OCI-M1 (cell line): Measurements from ENCODE around the gene CYP2U1.
A peak's percentile ranks its signal among the peaks of the same experiment; 100 is the strongest.
"Not testable (repeated sequence)": the region's sequence is repeated elsewhere in the genome, so short reads cannot be mapped to it uniquely, and the experiment has no call there.

Source experiments
- DNase-seq: peaks from one replicate; lab custom pipeline; 2025; lab: John Stamatoyannopoulos, UW

The CYP2U1 gene

GRCh38 chr4:107922486-107923473, 8.6 kb upstream of the CYP2U1 start:
- DNase-seq, result no peak

DNA sequence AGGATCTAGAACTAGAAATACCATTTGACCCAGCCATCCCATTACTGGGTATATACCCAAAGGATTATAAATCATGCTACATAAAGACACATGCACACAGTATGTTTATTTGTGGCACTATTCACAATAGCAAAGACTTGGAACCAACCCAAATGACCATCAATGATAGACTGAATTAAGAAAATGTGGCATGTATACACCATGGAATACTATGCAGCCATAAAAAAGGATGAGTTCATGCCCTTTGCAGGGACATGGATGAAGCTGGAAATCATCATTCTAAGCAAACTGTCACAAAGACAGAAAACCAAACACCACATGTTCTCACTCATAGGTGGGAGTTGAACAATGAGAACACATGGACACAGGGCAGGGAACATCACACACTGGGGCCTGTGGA, 5.6 kb upstream of the CYP2U1 start:
- DNase-seq, result not testable (repeated sequence)

DNA sequence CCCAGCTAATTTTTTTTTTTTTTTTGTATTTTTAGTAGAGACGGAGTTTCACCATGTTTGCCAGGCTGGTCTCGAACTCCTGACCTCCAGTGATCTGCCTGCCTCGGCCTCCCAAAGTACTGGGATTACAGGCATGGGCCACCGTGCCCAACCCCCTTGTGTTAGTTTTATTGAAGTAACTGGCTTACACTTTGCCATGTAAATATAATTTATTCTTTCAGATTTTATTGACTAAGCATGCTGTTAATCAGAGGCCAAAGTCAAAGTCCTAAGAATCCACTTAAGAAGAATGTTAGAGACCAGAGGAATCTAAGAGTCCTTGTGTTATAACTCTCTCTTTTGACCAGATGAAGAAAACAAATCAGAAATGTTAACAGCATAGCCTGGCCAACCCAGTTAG, 4.5 kb upstream of the CYP2U1 start:
- not testable (repeated sequence) for DNase-seq

DNA sequence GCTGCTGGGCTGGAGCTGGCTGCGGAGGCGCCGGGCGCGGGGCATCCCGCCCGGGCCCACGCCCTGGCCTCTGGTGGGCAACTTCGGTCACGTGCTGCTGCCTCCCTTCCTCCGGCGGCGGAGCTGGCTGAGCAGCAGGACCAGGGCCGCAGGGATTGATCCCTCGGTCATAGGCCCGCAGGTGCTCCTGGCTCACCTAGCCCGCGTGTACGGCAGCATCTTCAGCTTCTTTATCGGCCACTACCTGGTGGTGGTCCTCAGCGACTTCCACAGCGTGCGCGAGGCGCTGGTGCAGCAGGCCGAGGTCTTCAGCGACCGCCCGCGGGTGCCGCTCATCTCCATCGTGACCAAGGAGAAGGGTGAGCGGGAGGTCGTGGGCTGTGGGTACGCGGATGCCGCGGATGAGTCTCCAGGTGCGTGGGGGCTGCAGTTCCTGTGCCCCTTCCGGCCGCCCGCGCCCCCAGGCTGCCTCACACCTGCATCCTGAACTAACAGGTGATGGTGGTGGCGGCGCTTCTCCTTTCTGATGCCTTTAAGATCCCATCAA, 499 bp downstream of the CYP2U1 start:
- no peak for DNase-seq

DNA sequence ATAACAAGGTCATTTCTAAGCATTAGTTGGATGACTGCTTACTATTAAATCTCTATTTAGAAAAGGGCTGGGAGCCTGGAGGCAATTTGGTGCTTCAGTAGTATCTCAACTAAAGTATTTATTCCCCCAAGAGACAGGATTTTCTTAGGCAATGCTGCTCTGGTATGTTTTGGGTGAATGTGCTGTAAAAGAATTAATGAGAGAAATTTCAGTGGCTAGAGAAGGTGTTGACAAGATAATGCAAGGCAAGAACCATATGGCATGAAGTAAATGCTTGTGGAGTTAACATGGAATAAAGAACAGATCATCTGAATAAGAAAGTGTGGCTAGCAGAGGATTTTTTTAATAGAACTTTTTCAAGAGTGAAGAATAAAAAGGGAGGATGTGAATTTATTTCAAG, 3.9 kb downstream of the CYP2U1 start:
- DNase-seq, result no peak

- no peak for DNase-seq
Measured at GRCh38 chr4:107937040-107937439, 5.7 kb downstream of the CYP2U1 start.

DNA sequence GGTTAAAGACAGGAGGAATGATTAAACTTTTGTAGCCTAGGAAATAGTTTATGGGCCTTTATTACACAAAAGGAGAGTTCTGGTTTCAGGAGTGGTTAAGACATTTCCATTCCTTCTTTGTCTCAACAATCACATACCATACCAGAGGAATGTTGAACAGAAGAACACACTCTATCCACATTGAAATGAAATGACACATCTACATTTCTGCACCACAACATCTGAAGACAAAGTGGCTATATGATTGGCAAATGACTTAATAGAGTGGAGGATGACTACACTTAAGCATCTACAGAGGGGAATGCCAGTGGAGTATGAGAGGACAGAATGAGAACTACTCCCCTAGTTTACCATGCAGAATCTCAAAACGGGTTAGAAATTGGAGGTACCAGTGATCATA, 8.0 kb downstream of the CYP2U1 start:
- DNase-seq, result no peak

DNA sequence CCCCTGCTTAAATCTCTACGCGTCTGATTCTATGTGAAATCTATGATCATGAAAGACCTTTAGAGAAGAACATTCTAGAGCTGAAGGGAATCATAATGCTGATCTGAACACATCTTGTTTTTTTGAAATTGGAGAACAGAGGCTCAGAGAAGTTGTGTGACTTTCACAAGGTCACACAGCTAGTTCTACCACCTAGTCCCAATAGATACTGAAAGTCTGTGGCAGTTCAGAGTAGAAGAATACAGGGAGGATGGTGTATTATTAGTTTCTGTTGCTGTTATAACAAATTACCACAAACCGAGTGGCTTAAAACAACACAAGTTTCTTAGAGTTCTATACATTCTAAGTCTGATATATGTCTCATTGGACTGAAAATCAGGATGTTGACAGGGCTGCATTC, 14.5 kb downstream of the CYP2U1 start:
- no peak for DNase-seq

- DNase-seq, result no peak
Measured at GRCh38 chr4:107950746-107951540, 19.6 kb downstream of the CYP2U1 start.

- no peak for DNase-seq
Measured at GRCh38 chr4:107951551-107951950, 20.2 kb downstream of the CYP2U1 start.

- DNase-seq, result no peak
Measured at GRCh38 chr4:107956011-107956410, 24.7 kb downstream of the CYP2U1 start.

DNA sequence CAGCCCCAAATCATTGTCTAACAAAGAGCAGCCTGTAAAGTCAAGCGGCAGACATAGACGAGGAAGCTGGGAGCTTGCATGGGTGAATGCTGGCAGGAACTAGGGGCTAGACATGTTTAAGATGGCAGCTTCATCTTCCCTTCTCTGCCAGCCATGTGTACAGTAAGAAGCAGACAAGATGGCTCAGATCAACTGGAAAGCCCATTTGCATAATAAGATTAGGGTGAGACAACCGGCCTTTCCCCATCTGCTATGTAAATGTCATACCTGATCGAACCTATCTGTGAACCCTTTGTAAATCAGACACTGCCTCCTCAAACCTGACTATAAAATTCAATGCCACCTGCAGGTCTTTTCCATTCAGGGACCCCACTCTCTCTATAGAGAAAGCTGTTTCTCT, 35.6 kb downstream of the CYP2U1 start:
- DNase-seq, result no peak

DNA sequence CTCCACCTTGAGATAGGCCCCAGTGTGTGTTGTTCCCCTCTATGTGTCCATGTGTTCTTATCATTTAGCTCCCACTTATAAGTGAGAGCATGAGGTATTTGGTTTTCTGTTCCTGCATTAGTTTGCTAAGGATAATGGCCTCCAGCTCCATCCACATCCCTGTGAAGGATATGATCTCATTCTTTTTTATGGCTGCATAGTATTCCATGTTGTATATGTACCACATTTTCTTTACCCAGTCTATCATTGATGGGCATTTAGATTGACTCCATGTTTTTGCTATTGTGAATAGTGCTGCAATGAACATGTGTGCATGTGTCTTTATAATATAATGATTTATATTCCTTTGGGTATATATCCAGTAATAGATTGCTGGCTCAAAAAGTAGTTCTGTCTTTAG, 36.2 kb downstream of the CYP2U1 start:
- not testable (repeated sequence) for DNase-seq

DNA sequence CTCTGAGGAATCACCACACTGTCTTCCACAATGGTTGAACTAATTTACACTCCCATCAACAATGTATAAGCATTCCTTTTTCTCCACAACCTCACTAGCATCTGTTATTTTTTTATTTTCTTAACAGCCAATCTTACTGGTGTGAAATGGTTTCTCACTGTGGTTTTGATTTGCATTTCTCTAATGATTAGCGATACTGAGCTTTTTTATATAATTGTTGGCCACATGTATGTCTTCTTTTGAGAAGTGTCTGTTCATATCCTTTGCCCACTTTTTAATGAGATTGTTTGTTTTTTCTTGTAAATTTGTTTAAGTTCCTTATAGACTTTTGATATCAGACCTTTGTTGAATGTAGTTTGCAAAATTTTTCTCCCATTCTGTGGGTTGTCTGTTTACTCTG, 36.6 kb downstream of the CYP2U1 start:
- DNase-seq, result not testable (repeated sequence)

- peak; percentile 53 for DNase-seq
Measured at GRCh38 chr4:107970063-107970798, 38.9 kb downstream of the CYP2U1 start.

- DNase-seq, result peak; percentile 56
Measured at GRCh38 chr4:107972605-107973004, 41.3 kb downstream of the CYP2U1 start.

GRCh38 chr4:107974523-107974922, 43.2 kb downstream of the CYP2U1 start:
- DNase-seq, result no peak

- DNase-seq, result no peak
Measured at GRCh38 chr4:107977482-107977881, 46.1 kb downstream of the CYP2U1 start.

DNA sequence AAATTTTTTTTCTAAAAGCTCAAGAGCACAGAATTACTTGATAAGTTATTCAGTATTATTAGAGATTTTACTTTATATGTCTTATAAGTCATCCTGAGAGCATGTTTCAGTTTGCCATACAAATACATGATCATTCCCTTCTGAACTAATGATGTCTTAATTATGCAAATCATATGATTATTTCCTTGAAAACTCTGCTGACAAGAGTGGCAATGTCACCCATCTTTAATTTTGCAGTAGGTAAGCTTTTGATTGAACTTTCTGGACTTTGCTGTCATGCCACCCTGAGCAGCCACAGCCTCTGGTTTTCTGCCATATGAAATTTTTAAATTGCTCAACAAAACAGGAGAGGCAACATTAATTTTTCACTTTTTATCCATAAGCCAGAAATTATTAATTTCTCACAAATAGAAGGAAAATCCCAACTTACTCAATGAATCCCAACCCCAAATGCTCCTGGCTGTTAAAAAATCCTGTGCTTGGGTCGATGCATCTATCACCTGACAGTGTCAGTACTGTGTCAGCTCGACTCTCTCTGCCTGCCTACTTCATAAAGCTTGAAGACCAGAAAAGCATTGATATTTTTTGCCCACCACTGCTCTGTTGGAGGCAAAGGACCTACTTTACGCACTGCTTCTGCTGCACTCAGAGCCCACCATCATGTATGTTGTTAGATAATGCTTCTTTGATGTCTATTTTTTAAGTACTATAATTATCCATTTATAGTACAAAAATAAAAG, 46.8 kb downstream of the CYP2U1 start:
- DNase-seq, result no peak

- DNase-seq, result no peak
Measured at GRCh38 chr4:107978716-107979451, 47.5 kb downstream of the CYP2U1 start.
